Mucosa of stomach (tissue), 1 donor: ENCODE data around the gene KXD1.

Experiments
- H3K27me3 ChIP-seq: one replicate; pipeline ENCODE4 v1.7.0; 2013; ENCODE audit warnings: mild to moderate bottlenecking, low read length; ENCODE audit not compliant: control insufficient read depth, insufficient read depth
- H3K36me3 ChIP-seq: one replicate; pipeline ENCODE4 v1.7.0; 2013; ENCODE audit warnings: low read length; ENCODE audit not compliant: control insufficient read depth, insufficient read depth
- H3K4me1 ChIP-seq: one replicate; pipeline ENCODE4 v1.7.0; 2013; ENCODE audit warnings: mild to moderate bottlenecking, low read length; ENCODE audit not compliant: control insufficient read depth, insufficient read depth
- H3K4me3 ChIP-seq: one replicate; pipeline ENCODE4 v1.7.0; 2013; ENCODE audit warnings: low read length
- H3K9ac ChIP-seq: one replicate; pipeline ENCODE4 v1.7.0; 2013; ENCODE audit warnings: mild to moderate bottlenecking, low read length, moderate library complexity
- H3K9me3 ChIP-seq: one replicate; pipeline ENCODE4 v1.7.0; 2013; ENCODE audit warnings: mild to moderate bottlenecking, low read length, moderate library complexity; ENCODE audit not compliant: control insufficient read depth
- donor health status: Pancreatic carcinoma.

The KXD1 gene

GRCh38 chr19:18618236-18618635 lies 60.6 kb downstream of the KXD1 start:
- H3K9me3 ChIP-seq: no peaks in the 10 kb centered on the region
- H3K36me3 ChIP-seq: no peaks in the 10 kb centered on the region
- H3K4me3 ChIP-seq: no peak overlapping the region
- no peak overlapping the region for H3K9ac ChIP-seq
- peaks cover 40% of the 10 kb centered on the region for H3K27me3 ChIP-seq
- H3K4me1 ChIP-seq: no peaks in the 10 kb centered on the region
